GM18951 (cell line): ENCODE results near the gene AHR.
"Not testable (repeated sequence)": the region's sequence is repeated elsewhere in the genome, so short reads cannot be mapped to it uniquely, and the experiment has no call there.

Source experiments
- POLR2A ChIP-seq: IDR thresholded peaks from 4 replicates; pipeline ENCODE4 v1.6.1; 2011; ENCODE audit warnings: mild to moderate bottlenecking; ENCODE audit not compliant: insufficient read length, insufficient read depth; ENCODE audit errors: extremely low read depth
- in situ Hi-C: fragments of 300-500 bp; cut with MboI; formaldehyde crosslinking; loops from one replicate; pipeline ENCODE4 v1.12.0; 2022; ENCODE audit warnings: low sequenced_read_pairs, mixed read lengths, inconsistent platforms; ENCODE audit not compliant: unreplicated experiment

AHR gene

DNA sequence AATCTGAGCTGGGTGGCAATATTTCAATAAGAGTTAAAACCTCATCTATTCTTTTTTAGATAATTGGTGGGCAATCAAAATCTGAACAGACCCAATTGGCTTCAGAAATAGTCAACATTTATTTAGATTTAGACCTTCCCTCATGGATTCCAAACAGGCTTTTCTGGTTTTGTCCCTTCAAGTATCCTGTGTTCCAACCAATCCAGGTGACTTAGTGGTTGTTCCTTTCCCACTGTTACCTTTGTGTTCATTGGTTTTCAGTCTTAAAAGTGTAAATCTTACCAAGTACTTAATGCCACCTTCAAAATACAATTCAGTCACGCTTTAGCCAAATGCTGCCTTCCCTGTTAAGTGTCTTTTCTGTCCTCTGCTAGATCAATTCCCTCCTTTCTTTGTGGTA is 85.9 kb downstream of the AHR start:
- in situ Hi-C loops = no loop called here
- TF ChIP-seq POLR2A = no peak

DNA sequence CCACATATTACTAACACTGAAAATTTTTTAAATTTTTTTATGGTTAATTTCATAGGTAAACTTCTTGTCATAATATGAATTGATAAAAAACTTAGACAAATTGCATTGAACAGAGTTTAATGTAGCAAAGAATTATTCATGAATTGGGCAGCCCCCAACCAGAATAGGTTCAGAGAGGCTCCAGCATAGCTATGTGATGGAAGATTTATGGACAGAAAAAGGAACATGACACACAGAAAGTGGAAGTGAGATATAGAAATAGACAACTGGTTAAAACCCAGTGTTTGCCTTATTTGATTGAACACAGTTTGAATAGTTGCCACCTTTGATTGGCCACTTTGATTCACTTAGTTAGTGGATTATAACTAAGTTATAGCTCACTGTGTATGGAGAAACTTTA is 87.2 kb downstream of the AHR start:
- TF ChIP-seq POLR2A = no peak
- in situ Hi-C loops = no loop called here

- in situ Hi-C loops = no loop called here
- no peak for TF ChIP-seq POLR2A
Observed at GRCh38 chr7:17390392-17390791, 91.9 kb downstream of the AHR start.

- no peak for TF ChIP-seq POLR2A
- in situ Hi-C loops = no loop called here
Observed at GRCh38 chr7:17391366-17391765, 92.9 kb downstream of the AHR start.

- no peak for TF ChIP-seq POLR2A
- in situ Hi-C loops = no loop called here
Observed at GRCh38 chr7:17392846-17393245, 94.4 kb downstream of the AHR start.

DNA sequence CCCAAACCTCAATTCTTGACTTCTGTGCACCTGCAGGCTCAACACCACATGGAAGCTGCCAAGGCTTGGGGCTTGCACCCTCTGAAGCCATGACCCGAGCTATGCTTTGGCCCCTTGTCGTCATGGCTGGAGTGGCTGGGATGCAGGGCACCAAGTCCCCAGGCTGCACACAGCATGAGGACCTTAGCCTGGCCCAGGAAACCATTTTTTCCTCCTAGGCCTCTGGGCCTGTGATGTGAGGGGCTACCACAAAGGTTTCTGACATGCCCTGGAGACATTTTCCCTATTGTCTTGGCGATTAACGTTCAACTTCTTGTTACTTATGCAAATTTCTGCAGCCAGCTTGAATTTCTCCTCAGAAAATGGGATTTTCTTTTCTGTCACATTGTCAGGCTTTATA is 96.1 kb downstream of the AHR start:
- in situ Hi-C loops = not testable (repeated sequence)
